Subcutaneous abdominal adipose tissue (tissue), 5 donors: ENCODE data around the gene STXBP6.

Experiments used
- H3K27ac ChIP-seq: one replicate; pipeline ENCODE4 v1.7.0; 2013; ENCODE audit warnings: low read depth, mild to moderate bottlenecking, inconsistent platforms, low read length, moderate library complexity
- H3K27me3 ChIP-seq, 5 donors: one replicate each; pipeline ENCODE4 v1.7.0; 2013; ENCODE audit warnings: low read length in 5 of 5, inconsistent platforms in 1 of 5; ENCODE audit not compliant: control insufficient read depth in 5 of 5, insufficient read depth in 4 of 5
- H3K36me3 ChIP-seq, 5 donors: one replicate each; pipeline ENCODE4 v1.7.0; 2013; ENCODE audit warnings: low read length in 5 of 5; ENCODE audit not compliant: control insufficient read depth in 5 of 5, insufficient read depth in 5 of 5
- H3K4me1 ChIP-seq, 5 donors: one replicate each; pipeline ENCODE4 v1.7.0; 2013; ENCODE audit warnings: low read length in 5 of 5, mild to moderate bottlenecking in 3 of 5, moderate library complexity in 1 of 5; ENCODE audit not compliant: control insufficient read depth in 5 of 5, insufficient read depth in 5 of 5
- H3K4me3 ChIP-seq, 5 donors: one replicate each; pipeline ENCODE4 v1.7.0; 2013; ENCODE audit warnings: low read length in 5 of 5, low read depth in 1 of 5
- H3K9ac ChIP-seq, 5 donors: one replicate each; pipeline ENCODE4 v1.7.0; 2013; ENCODE audit warnings: low read length in 5 of 5, mild to moderate bottlenecking in 4 of 5, moderate library complexity in 3 of 5
- H3K9me3 ChIP-seq, 5 donors: one replicate each; pipeline ENCODE4 v1.7.0; 2013; ENCODE audit warnings: low read length in 5 of 5; ENCODE audit not compliant: control insufficient read depth in 5 of 5
- donor health status: healthy.
- donor health status: healthy.
- donor health status: healthy.
- donor health status: healthy.
- donor health status: healthy.

Gene STXBP6

DNA sequence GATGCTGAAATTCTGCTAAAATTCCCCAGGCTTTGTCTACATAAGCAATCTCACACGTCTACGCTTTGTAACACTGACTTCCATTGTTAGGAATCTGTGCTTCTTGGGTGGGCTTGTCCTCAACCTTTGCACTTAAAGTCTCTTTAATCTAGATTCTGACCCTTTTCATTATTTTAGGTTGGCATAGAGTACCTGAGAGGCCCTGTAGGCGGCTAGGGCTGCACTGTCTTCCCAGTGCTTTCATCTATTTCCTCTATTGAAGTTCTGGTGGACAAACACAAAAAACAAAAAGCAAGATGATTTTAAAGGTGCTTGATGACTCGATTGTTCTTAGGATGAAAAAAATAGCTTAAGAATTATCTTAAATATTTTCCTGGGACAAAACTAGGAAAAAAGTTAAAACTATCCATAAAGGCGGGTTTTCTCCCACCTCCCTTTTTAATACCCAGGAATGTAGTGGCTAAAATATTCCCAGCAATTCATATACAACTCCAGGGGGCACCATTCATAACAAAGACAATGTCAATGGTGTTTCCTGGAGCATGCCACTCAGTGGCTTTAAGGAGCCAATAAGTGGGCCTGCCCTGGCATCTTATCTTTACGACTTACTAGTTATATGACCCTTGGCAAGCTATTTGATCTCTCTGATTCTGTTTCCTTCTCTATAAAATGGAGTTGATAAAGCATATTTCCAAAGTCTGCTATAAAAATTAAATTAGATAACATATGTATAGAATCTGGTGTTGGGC lies 197.5 kb downstream of the STXBP6 start:
- Histone ChIP-seq H3K9me3 (no peaks in the 10 kb centered on the region), H3K27me3 (no peaks in the 10 kb centered on the region), H3K4me1 (peaks cover 0 to 5% (median 0%) of the 10 kb centered on the region in 5 donors), H3K27ac (no peak overlapping the region), H3K4me3 (no peak overlapping the region), H3K9ac (no peak overlapping the region), H3K36me3 (no peaks in the 10 kb centered on the region)

DNA sequence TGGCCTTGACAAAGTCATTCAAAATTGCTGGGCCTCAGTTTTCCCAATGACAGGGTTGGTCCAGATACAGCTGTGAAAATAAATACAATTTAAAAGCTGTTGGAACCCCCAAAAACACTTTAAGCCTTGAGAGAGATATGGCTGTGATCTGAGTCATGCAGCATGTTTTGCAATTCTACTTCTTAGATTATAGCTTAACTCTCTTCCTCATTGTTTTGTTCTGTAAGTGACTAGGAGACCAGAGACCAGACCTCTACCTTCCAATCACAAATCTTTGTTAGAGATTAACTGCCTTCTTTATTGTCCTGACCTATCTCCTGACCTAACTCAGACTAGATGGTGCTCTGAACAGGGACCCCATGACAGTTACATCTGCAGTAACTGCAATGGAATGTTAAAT lies 198.1 kb downstream of the STXBP6 start:
- Histone ChIP-seq H3K27me3 (no peaks in the 10 kb centered on the region), H3K9me3 (no peaks in the 10 kb centered on the region), H3K36me3 (no peaks in the 10 kb centered on the region), H3K9ac (no peak overlapping the region), H3K4me3 (no peak overlapping the region), H3K27ac (no peak overlapping the region), H3K4me1 (peaks cover 0 to 5% (median 0%) of the 10 kb centered on the region in 5 donors)

GRCh38 chr14:24851406-24851805 lies 198.5 kb downstream of the STXBP6 start:
- H3K4me1 ChIP-seq = peaks cover 0 to 5% (median 0%) of the 10 kb centered on the region in 5 donors
- H3K27ac ChIP-seq = no peak overlapping the region
- H3K27me3 ChIP-seq = no peaks in the 10 kb centered on the region
- H3K36me3 ChIP-seq = no peaks in the 10 kb centered on the region
- no peaks in the 10 kb centered on the region for H3K9me3 ChIP-seq
- no peak overlapping the region for H3K9ac ChIP-seq
- no peak overlapping the region for H3K4me3 ChIP-seq

DNA sequence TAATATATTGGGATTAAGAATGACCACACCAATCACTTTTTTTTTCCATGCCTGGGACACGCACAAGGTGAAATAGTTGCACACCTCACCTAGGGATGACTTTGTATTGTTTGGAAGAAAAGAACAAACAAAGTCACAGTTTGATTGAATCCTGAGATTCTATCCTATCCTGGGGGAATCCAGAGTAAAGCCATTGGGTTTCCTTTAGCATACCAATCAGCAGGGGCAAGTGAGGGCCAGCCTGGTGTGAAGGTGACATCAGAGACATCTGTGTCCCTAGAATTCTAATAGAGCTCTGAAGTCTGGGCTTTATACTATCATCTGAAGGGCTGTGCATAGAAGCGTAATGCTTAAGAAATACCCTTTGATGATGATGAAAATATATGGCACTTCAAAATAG lies 199.9 kb downstream of the STXBP6 start:
- H3K36me3 ChIP-seq = no peaks in the 10 kb centered on the region
- H3K9ac ChIP-seq = no peak overlapping the region
- no peak overlapping the region for H3K27ac ChIP-seq
- H3K27me3 ChIP-seq = no peaks in the 10 kb centered on the region
- H3K9me3 ChIP-seq = no peaks in the 10 kb centered on the region
- H3K4me3 ChIP-seq = no peak overlapping the region
- H3K4me1 ChIP-seq = peaks cover 0 to 5% (median 0%) of the 10 kb centered on the region in 5 donors

GRCh38 chr14:24849471-24849870 lies 200.5 kb downstream of the STXBP6 start:
- no peaks in the 10 kb centered on the region for H3K27me3 ChIP-seq
- H3K36me3 ChIP-seq = no peaks in the 10 kb centered on the region
- peaks cover 0 to 5% (median 0%) of the 10 kb centered on the region in 5 donors for H3K4me1 ChIP-seq
- no peak overlapping the region for H3K9ac ChIP-seq
- no peak overlapping the region for H3K4me3 ChIP-seq
- H3K27ac ChIP-seq = no peak overlapping the region
- H3K9me3 ChIP-seq = no peaks in the 10 kb centered on the region

DNA sequence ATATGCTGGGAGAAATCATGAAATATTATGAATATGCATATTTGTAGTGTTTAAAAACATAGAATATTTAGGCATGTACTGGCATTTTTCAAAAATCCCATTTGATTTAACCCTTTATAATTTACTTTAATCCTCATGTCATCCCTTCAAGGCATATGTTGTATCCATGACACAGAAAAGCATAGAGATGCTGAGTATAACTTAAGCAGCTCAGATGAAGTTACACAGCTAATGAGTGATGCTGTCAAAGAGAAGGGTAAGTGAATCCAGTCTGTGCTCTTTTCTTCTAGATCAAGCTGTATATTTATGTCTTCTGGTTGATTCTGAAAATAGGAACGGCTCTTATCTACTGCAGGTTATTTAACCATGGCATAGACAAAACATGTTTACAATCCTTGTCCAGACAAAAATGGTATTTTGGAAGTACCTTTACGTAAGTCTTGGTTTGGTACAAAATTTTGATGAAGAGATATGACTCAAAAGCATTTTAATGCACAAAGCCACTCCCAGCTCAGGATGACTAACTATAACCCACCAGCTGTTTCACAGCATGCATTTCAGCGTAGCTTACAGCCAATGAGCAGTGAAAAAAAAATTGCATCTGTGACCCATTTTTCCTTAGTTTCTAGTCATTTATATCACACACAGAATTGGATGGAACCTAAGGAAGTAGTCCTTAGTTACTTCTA lies 201.7 kb downstream of the STXBP6 start:
- H3K27ac ChIP-seq = no peak overlapping the region
- no peak overlapping the region for H3K9ac ChIP-seq
- H3K36me3 ChIP-seq = no peaks in the 10 kb centered on the region
- H3K4me3 ChIP-seq = no peak overlapping the region
- no peaks in the 10 kb centered on the region for H3K9me3 ChIP-seq
- H3K4me1 ChIP-seq = peaks cover 0 to 10% (median 0%) of the 10 kb centered on the region in 5 donors
- no peaks in the 10 kb centered on the region for H3K27me3 ChIP-seq

DNA sequence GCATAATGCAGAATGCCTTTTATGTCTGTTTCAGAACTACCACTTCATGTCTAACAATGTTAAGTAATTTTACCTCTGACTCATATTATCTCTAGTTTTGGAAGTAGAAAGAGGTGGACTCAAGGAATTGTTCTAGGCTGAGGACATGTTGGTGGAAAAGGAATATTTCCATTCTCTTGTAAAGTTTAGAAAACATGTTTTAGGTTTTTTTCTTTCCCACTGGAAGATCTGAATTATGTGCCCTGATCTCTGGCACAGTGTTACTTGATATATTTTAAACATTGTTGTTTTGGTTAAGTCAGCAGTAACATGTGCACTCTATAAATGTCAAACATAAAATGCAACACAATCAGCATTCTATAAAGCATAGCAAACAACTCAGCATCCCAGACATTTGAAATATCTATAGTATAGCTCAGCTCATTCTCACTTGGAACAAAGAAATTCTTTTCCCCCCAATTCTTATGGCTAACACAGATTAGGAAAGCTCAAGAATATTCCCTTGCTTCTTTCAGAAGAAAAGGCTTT lies 202.3 kb downstream of the STXBP6 start:
- H3K27ac ChIP-seq = no peak overlapping the region
- H3K9me3 ChIP-seq = no peaks in the 10 kb centered on the region
- H3K4me1 ChIP-seq = peaks cover 0 to 11% (median 0%) of the 10 kb centered on the region in 5 donors
- H3K36me3 ChIP-seq = no peaks in the 10 kb centered on the region
- no peak overlapping the region for H3K9ac ChIP-seq
- no peak overlapping the region for H3K4me3 ChIP-seq
- no peaks in the 10 kb centered on the region for H3K27me3 ChIP-seq

GRCh38 chr14:24846261-24846660 lies 203.7 kb downstream of the STXBP6 start:
- Histone ChIP-seq H3K36me3 (no peaks in the 10 kb centered on the region), H3K9me3 (no peaks in the 10 kb centered on the region), H3K27ac (no peak overlapping the region), H3K9ac (no peak overlapping the region), H3K4me1 (peaks cover 0 to 11% (median 0%) of the 10 kb centered on the region in 5 donors), H3K4me3 (no peak overlapping the region), H3K27me3 (no peaks in the 10 kb centered on the region)

- Histone ChIP-seq H3K9ac (no peak overlapping the region), H3K27me3 (no peaks in the 10 kb centered on the region), H3K36me3 (no peaks in the 10 kb centered on the region), H3K4me3 (no peak overlapping the region), H3K9me3 (no peaks in the 10 kb centered on the region), H3K4me1 (peaks cover 0 to 11% (median 0%) of the 10 kb centered on the region in 5 donors), H3K27ac (no peak overlapping the region)
These were observed 204.1 kb downstream of the STXBP6 start for GRCh38 chr14:24845851-24846250.

DNA sequence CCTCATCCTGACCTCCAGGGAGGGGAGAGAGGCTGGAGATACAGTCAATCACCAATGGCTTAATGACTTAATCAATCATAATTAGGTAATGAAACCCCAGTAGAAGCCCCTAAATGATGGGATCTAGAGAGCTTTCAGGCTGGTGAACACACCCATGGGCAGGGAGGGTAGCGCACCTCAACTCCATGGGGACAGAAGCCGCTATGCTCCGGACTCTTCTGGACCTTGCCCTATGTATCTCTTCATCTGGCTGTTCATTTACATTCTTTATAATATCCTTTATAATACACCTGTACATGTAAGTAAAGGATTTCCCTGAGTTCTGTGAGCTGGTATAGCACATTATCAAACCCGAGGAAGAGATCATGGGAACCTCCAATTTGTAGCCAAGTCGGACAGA lies 205.9 kb downstream of the STXBP6 start:
- no peak overlapping the region for H3K27ac ChIP-seq
- H3K27me3 ChIP-seq = no peaks in the 10 kb centered on the region
- H3K9me3 ChIP-seq = no peaks in the 10 kb centered on the region
- H3K36me3 ChIP-seq = no peaks in the 10 kb centered on the region
- peaks cover 0 to 10% (median 0%) of the 10 kb centered on the region in 5 donors for H3K4me1 ChIP-seq
- no peak overlapping the region for H3K4me3 ChIP-seq
- no peak overlapping the region for H3K9ac ChIP-seq
